HL-60 (cell line): Measurements from ENCODE around the gene DPP6.

ENCODE experiments used
- DNase-seq, 2 experiments: peaks; one replicate each; pipeline ENCODE4 v3.0.0-alpha.2; 2010 to 2020; ENCODE audit warnings: low read depth in 1 of 2, low spot score in 1 of 2
- H3K27ac ChIP-seq: fragments of 250-450 bp; sonication (Bioruptor Pico); replicated peaks from 2 replicates; pipeline ENCODE4 v1.5.1; 2020; ENCODE audit warnings: mild to moderate bottlenecking, moderate library complexity
- H3K27me3 ChIP-seq: fragments of 250-450 bp; sonication (Bioruptor Pico); 2 replicates; pipeline ENCODE4 v1.5.1; 2021; ENCODE audit warnings: mild to moderate bottlenecking, moderate library complexity; ENCODE audit not compliant: insufficient read depth, poor library complexity, severe bottlenecking
- H3K4me3 ChIP-seq: replicated peaks from 2 replicates; pipeline ENCODE4 v1.5.1; 2011; ENCODE audit warnings: mild to moderate bottlenecking, control low read depth, low read length; ENCODE audit not compliant: insufficient read depth
- CTCF ChIP-seq: IDR thresholded peaks from one replicate; pipeline ENCODE4 v1.5.1; 2011; ENCODE audit warnings: low read length, control low read depth, inconsistent platforms; ENCODE audit not compliant: insufficient read depth
- GABPA ChIP-seq: IDR thresholded peaks from 2 replicates; pipeline ENCODE4 v1.6.1; 2012; ENCODE audit warnings: low read depth
- POLR2AphosphoS5 ChIP-seq: IDR thresholded peaks from 2 replicates; pipeline ENCODE4 v1.6.1; 2012; ENCODE audit warnings: low read depth
- REST ChIP-seq: IDR thresholded peaks from 2 replicates; pipeline ENCODE4 v1.6.1; 2012; ENCODE audit warnings: low read depth; ENCODE audit not compliant: insufficient replicate concordance
- SPI1 ChIP-seq: IDR thresholded peaks from 2 replicates; pipeline ENCODE4 v1.6.1; 2012; ENCODE audit warnings: low read depth, mild to moderate bottlenecking, borderline replicate concordance

The DPP6 gene

GRCh38 chr7:154167807-154168206 lies 115.6 kb downstream of the DPP6 start:
- TF ChIP-seq POLR2AphosphoS5 = no peak
- no peak for TF ChIP-seq SPI1
- no peak for TF ChIP-seq CTCF
- no peak for TF ChIP-seq REST
- no peak for TF ChIP-seq GABPA
- Histone ChIP-seq H3K27ac (no peak overlapping the region), H3K4me3 (no peak overlapping the region), H3K27me3 (no peaks in the 10 kb centered on the region)
- no peak for DNase-seq

- TF ChIP-seq GABPA = no peak
- TF ChIP-seq POLR2AphosphoS5 = no peak
- no peak for DNase-seq
- Histone ChIP-seq H3K27ac (no peak overlapping the region), H3K27me3 (no peaks in the 10 kb centered on the region), H3K4me3 (no peak overlapping the region)
Measured at GRCh38 chr7:154171422-154171821, 119.2 kb downstream of the DPP6 start.

- no peak overlapping the region for H3K4me3 ChIP-seq
- TF ChIP-seq REST = no peak
- no peak for TF ChIP-seq CTCF
- TF ChIP-seq POLR2AphosphoS5 = no peak
- TF ChIP-seq GABPA = no peak
- no peak for TF ChIP-seq SPI1
- H3K27me3 ChIP-seq = no peaks in the 10 kb centered on the region
- no peak for DNase-seq
- no peak overlapping the region for H3K27ac ChIP-seq
Measured at GRCh38 chr7:154172236-154172635, 120.0 kb downstream of the DPP6 start.

- TF ChIP-seq CTCF (no peak), POLR2AphosphoS5 (no peak), GABPA (no peak), REST (no peak), SPI1 (no peak)
- DNase-seq = no peak
- no peaks in the 10 kb centered on the region for H3K27me3 ChIP-seq
- H3K4me3 ChIP-seq = no peak overlapping the region
- H3K27ac ChIP-seq = no peak overlapping the region
Measured at GRCh38 chr7:154177584-154177983, 125.4 kb downstream of the DPP6 start.
